ENCODE measurements around the gene LEAP2.

Gene LEAP2

DNA sequence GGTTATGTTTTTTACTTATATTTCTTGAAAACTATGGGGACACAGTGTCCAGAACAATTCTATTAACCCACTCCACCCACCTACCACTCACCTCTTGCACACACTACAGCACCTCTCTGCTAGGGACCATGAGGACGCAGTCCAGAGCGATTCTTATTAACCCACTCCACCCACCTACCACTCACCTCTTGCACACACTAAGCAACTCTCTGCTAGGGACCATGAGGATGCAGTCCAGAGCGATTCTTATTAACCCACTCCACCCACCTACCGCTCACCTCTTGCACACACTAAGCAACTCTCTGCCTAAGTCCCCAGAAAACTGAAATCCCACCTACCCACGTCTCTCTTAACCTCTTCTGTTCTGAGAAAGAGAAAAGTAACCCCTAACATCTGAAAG is 40.9 kb upstream of the LEAP2 start:
- no peaks in the 10 kb centered on the region for H3K27me3 ChIP-seq (ENCODE audit: control insufficient read depth, insufficient read depth, low read length)
- no peak overlapping the region for H3K27ac ChIP-seq (ENCODE audit: low read depth, low read length)
- no peaks in the 10 kb centered on the region for H3K4me1 ChIP-seq (ENCODE audit: control insufficient read depth, insufficient read depth, low read length)
- H3K9ac ChIP-seq (ENCODE audit: low read length), result no peak overlapping the region
- H3K4me3 ChIP-seq (ENCODE audit: low read length), result no peak overlapping the region
- H3K36me3 ChIP-seq (ENCODE audit: control insufficient read depth, insufficient read depth, low read length), result no peaks in the 10 kb centered on the region

DNA sequence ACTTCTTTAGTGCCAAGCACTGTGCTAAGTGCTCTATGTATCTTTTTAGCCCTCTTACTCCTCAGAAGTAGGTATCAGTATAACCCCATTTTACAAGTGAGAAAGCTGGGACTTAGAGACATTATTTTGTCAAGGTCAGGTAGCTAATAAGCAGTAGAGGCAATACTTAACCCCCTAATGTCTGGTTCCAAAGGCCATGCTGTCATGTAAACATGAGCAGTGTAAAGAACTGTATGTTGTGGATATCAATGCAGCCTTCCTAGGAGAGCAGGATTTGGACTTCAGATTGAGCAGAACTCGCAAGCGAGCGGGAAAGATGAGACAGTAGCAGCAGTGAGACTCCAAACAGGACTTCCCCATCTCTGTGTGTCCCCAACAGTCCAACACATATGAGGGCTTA is 39.4 kb upstream of the LEAP2 start:
- no peaks in the 10 kb centered on the region for H3K36me3 ChIP-seq (ENCODE audit: control insufficient read depth, insufficient read depth, low read length)
- no peak overlapping the region for H3K9ac ChIP-seq (ENCODE audit: low read length)
- no peak overlapping the region for H3K4me3 ChIP-seq (ENCODE audit: low read length)
- H3K27me3 ChIP-seq (ENCODE audit: control insufficient read depth, insufficient read depth, low read length), result no peaks in the 10 kb centered on the region
- no peak overlapping the region for H3K27ac ChIP-seq (ENCODE audit: low read depth, low read length)
- H3K4me1 ChIP-seq (ENCODE audit: control insufficient read depth, insufficient read depth, low read length), result no peaks in the 10 kb centered on the region

DNA sequence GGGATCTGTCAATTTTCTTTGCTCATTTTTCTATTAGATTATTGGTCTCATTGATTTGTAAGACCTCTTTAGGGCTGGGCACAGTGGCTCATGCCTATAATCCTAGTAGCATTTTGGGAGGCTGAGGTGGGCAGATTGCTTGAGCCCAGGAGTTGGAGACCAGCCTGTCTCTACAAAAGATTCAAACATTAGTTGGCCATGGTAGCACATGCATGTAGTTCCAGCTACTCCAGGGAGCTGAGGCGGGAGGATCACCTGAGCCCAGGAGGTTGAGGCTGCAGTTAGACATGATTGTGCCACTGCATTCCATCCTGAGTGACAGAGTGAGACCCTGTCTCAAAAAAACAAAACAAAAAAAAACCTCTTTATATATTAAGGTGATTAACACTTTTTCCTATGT is 36.6 kb upstream of the LEAP2 start:
- no peak overlapping the region for H3K9ac ChIP-seq (ENCODE audit: low read length)
- H3K27ac ChIP-seq (ENCODE audit: low read depth, low read length), result no peak overlapping the region
- H3K27me3 ChIP-seq (ENCODE audit: control insufficient read depth, insufficient read depth, low read length), result no peaks in the 10 kb centered on the region
- H3K4me3 ChIP-seq (ENCODE audit: low read length), result no peak overlapping the region
- no peaks in the 10 kb centered on the region for H3K36me3 ChIP-seq (ENCODE audit: control insufficient read depth, insufficient read depth, low read length)
- no peaks in the 10 kb centered on the region for H3K4me1 ChIP-seq (ENCODE audit: control insufficient read depth, insufficient read depth, low read length)

DNA sequence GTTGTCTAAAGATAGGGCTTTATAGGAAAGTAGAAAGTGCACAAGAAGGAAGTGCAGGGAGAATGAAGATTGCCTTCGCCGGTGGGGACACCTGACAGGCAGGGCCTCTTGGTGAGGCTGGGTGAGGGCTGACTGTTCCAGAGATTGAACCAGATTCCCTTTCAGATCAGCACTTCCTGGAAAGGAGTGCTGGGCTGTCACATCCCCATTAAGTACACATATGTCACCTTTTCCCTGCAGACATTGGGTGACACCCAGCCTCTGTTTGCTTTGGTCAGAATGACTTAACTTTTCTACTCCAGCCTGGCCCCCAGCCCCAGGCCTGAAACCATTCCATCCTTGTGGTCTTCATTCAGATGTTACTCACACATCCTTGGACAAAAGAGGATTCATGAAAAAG is 35.6 kb upstream of the LEAP2 start:
- Histone ChIP-seq H3K4me1 (ENCODE audit: control insufficient read depth, insufficient read depth, low read length) (no peaks in the 10 kb centered on the region), H3K4me3 (ENCODE audit: low read length) (no peak overlapping the region), H3K9ac (ENCODE audit: low read length) (no peak overlapping the region), H3K27me3 (ENCODE audit: control insufficient read depth, insufficient read depth, low read length) (no peaks in the 10 kb centered on the region), H3K36me3 (ENCODE audit: control insufficient read depth, insufficient read depth, low read length) (no peaks in the 10 kb centered on the region), H3K27ac (ENCODE audit: low read depth, low read length) (no peak overlapping the region)

DNA sequence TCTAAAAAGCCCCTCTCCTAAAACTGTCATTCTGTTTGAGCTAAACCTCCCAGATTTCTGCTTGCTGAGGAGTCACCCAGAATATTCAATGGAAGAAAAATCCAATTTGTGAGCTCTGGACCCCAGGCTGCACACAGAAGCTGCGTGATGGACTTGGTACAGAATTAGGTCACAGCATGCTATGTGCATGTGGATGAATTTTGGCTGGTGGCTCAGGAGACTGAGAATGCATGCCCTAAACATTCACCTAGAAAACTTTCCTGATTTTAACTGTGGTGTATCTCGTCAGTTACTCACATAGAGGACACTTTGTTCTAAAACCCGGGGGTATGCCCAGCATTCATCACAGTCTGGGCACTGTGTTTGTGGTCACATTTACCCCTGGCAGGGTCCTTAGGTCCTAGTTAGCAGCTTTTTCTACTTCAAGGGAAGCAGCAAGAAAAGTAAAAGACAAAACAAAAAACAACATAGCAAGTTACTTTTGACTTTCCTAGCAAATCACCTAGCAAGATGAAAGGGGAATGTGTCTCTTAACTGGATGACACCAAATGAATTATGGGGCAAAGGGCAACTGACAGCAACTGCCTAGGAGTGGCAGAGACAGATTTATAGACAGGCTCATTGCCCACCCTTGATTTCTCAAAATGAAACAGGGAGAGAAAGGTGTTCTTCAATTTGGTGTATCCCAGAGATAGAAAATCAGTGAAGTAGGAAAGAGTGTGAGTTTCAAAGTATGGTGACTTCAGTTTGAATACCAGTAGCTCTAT is 34.8 kb upstream of the LEAP2 start:
- H3K4me3 ChIP-seq (ENCODE audit: low read length), result no peak overlapping the region
- no peak overlapping the region for H3K9ac ChIP-seq (ENCODE audit: low read length)

DNA sequence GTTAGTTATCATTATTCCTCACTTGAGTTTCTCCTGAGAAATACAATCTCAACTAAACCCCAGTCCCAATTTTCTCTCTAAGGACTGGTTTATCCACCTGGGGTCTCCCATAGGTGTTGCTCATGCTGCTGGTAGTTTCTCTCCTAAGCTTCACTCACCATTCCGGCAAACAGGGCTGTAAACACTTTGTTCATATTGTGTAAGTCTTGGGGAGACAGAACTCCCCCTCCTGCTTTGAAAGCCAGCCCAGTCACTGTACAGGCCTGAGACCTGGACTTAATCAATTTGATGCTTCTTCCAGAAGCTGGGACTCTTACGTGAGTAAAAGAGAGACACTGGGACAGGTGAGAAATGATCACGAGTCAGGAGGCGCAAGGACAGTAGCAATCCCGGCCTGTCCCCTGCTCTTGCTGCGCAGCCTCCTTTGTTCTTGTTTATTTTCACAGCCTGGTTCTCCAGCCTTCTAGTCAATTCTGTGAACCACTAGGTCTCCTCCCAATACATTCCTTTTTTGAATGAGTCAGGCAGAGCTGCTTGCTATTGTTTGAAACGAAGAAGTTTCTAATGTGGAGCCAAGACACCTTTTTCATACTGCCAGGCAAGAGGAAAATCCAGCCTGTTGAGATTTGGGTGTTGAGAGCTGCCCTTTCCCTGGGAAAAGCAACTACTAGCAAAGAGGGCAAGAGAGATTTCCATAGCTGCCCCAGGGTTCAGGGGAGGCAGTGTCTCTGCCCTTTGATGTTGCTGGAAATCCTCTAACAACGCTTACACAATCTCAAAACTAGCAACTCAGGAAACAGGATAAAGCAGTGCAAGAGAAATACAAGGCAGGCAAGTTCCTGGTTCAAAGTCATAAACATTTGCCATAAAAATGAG is 33.8 kb upstream of the LEAP2 start:
- Histone ChIP-seq H3K36me3 (ENCODE audit: control insufficient read depth, insufficient read depth, low read length) (no peaks in the 10 kb centered on the region), H3K9ac (ENCODE audit: low read length) (no peak overlapping the region), H3K27me3 (ENCODE audit: control insufficient read depth, insufficient read depth, low read length) (no peaks in the 10 kb centered on the region), H3K4me1 (ENCODE audit: control insufficient read depth, insufficient read depth, low read length) (no peaks in the 10 kb centered on the region), H3K4me3 (ENCODE audit: low read length) (no peak overlapping the region), H3K27ac (ENCODE audit: low read depth, low read length) (no peak overlapping the region)

More for the DNA sequence above, 34.8 kb upstream of the LEAP2 start:
- H3K27ac ChIP-seq (ENCODE audit: low read depth, low read length), result no peak overlapping the region
- no peaks in the 10 kb centered on the region for H3K36me3 ChIP-seq (ENCODE audit: control insufficient read depth, insufficient read depth, low read length)
- H3K4me1 ChIP-seq (ENCODE audit: control insufficient read depth, insufficient read depth, low read length), result no peaks in the 10 kb centered on the region
- no peaks in the 10 kb centered on the region for H3K27me3 ChIP-seq (ENCODE audit: control insufficient read depth, insufficient read depth, low read length)

DNA sequence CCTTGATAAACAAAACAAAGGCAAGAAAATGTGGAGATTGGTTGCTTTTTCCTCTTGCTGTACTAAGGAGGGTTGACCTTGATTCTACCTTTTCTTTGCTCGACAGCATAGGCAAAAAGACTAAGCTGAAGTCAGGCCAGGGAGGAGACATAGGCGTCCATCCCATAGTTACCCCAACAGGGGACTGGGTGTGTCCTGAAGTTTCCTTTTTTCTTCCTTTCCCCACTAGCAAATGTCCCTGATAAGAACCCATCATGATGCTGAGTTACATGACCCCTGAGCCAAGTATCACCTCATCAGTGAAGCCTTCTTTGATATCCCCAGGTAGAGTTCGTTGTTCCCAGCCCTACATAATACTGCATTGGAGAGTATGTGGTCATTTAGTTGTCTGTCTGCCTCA is 33.2 kb upstream of the LEAP2 start:
- no peaks in the 10 kb centered on the region for H3K27me3 ChIP-seq (ENCODE audit: control insufficient read depth, insufficient read depth, low read length)
- H3K27ac ChIP-seq (ENCODE audit: low read depth, low read length), result no peak overlapping the region
- H3K4me3 ChIP-seq (ENCODE audit: low read length), result no peak overlapping the region
- no peak overlapping the region for H3K9ac ChIP-seq (ENCODE audit: low read length)
- H3K4me1 ChIP-seq (ENCODE audit: control insufficient read depth, insufficient read depth, low read length), result no peaks in the 10 kb centered on the region
- H3K36me3 ChIP-seq (ENCODE audit: control insufficient read depth, insufficient read depth, low read length), result no peaks in the 10 kb centered on the region

DNA sequence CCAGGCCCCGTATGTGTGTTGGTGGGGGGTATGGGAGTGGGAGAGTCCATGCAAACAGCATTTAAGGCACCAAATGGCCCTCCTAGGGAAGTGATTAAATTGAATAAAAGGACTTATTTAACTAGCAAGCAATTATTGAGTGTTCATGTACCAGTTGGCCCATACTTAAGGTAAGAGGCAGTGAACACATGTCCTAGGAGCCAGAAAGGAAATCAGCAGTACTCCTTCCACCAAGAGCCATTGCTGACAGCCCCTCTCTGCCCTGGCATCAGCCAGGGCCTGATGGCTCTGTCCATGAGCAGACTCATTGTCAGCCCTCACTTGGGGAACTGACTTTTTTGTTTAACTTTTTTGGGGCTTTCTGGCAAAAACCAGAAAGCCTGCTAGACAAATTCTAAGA is 32.6 kb upstream of the LEAP2 start:
- Histone ChIP-seq H3K36me3 (ENCODE audit: control insufficient read depth, insufficient read depth, low read length) (no peaks in the 10 kb centered on the region), H3K4me3 (ENCODE audit: low read length) (no peak overlapping the region), H3K4me1 (ENCODE audit: control insufficient read depth, insufficient read depth, low read length) (no peaks in the 10 kb centered on the region), H3K27me3 (ENCODE audit: control insufficient read depth, insufficient read depth, low read length) (no peaks in the 10 kb centered on the region), H3K27ac (ENCODE audit: low read depth, low read length) (no peak overlapping the region), H3K9ac (ENCODE audit: low read length) (no peak overlapping the region)

DNA sequence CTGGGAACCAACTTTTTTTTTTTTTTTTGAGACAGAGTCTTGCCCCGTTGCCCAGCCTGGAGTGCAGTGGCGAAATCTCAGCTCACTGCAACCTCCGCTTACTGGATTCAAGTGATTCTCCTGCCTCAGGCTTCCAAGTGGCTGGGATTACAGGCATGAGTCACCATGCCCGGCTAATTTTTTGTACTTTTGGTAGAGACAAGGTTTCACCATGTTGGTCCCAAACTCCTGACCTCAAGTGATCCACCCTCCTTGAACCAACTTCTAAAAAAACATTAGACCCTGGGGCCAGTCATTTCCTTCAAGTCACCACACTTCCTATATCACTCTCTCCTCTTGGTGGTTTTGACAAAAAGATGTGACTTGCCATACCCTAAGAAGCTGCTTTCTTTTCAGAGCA is 32.2 kb upstream of the LEAP2 start:
- H3K4me1 ChIP-seq (ENCODE audit: control insufficient read depth, insufficient read depth, low read length), result no peaks in the 10 kb centered on the region
- H3K9ac ChIP-seq (ENCODE audit: low read length), result no peak overlapping the region
- no peak overlapping the region for H3K4me3 ChIP-seq (ENCODE audit: low read length)
- H3K27me3 ChIP-seq (ENCODE audit: control insufficient read depth, insufficient read depth, low read length), result no peaks in the 10 kb centered on the region
- H3K27ac ChIP-seq (ENCODE audit: low read depth, low read length), result no peak overlapping the region
- no peaks in the 10 kb centered on the region for H3K36me3 ChIP-seq (ENCODE audit: control insufficient read depth, insufficient read depth, low read length)

DNA sequence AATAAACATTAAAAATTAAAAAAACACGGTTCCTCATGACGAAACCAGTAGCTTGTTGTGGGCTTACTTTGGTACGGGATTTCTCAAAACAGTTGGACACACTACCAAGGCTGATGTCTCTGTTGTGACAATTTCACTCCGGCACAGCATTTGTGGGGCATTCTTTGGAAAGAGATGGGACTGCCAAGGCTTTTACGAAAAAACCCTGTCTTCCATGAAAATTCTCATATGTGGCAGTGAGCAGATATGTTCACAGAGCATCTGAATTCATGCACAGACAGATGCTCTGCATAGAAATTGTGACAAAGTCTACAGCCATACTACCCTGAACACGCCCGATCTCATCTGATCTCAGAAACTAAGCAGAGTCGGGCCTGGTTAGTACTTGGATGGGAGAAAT is 25.2 kb upstream of the LEAP2 start:
- Histone ChIP-seq H3K27me3 (ENCODE audit: control insufficient read depth, insufficient read depth, low read length) (no peaks in the 10 kb centered on the region), H3K4me3 (ENCODE audit: low read length) (no peak overlapping the region), H3K27ac (ENCODE audit: low read depth, low read length) (no peak overlapping the region), H3K36me3 (ENCODE audit: control insufficient read depth, insufficient read depth, low read length) (no peaks in the 10 kb centered on the region), H3K9ac (ENCODE audit: low read length) (no peak overlapping the region), H3K4me1 (ENCODE audit: control insufficient read depth, insufficient read depth, low read length) (no peaks in the 10 kb centered on the region)

DNA sequence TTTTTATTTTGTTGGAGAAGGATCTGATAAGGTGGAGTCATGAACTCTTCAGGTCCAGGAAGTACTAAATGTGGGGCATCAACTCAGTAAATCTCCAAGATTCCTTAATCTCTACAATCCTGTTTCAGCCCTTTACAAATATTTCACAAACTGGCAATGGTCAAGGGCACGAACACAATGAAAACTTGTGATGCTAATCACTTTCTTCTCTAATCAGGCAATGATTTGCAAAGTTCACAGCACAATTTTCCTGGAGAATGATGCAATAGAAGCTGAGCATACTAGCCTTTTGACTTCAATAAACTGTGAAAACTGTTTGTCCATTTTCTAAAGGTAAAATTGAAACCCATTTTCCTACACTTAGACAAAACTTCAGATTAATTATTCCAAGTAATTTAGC is 24.1 kb upstream of the LEAP2 start:
- H3K4me3 ChIP-seq (ENCODE audit: low read length), result no peak overlapping the region
- H3K36me3 ChIP-seq (ENCODE audit: control insufficient read depth, insufficient read depth, low read length), result no peaks in the 10 kb centered on the region
- H3K9ac ChIP-seq (ENCODE audit: low read length), result no peak overlapping the region
- H3K27me3 ChIP-seq (ENCODE audit: control insufficient read depth, insufficient read depth, low read length), result no peaks in the 10 kb centered on the region
- H3K27ac ChIP-seq (ENCODE audit: low read depth, low read length), result no peak overlapping the region
- no peaks in the 10 kb centered on the region for H3K4me1 ChIP-seq (ENCODE audit: control insufficient read depth, insufficient read depth, low read length)

DNA sequence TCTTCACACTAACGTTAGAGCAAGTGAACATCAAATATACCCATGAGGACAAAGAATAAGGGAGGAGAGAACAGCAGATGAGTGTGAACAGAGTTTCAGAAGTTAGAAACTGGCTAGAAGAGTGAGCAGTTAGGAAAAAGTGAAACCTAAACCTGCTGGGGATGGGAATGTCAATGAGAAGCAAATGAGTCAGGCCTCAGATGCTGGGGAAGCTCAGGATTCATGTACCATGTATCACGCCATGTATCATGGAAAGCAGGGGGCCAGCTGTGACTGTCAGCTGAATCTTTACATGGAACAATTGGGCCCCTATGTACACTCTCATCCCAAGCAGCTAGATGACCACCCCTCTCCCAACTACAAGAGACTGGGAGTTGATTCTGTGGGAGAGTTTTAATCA is 23.4 kb upstream of the LEAP2 start:
- Histone ChIP-seq H3K9ac (ENCODE audit: low read length) (no peak overlapping the region), H3K27ac (ENCODE audit: low read depth, low read length) (no peak overlapping the region), H3K36me3 (ENCODE audit: control insufficient read depth, insufficient read depth, low read length) (no peaks in the 10 kb centered on the region), H3K27me3 (ENCODE audit: control insufficient read depth, insufficient read depth, low read length) (no peaks in the 10 kb centered on the region), H3K4me3 (ENCODE audit: low read length) (no peak overlapping the region), H3K4me1 (ENCODE audit: control insufficient read depth, insufficient read depth, low read length) (no peaks in the 10 kb centered on the region)

DNA sequence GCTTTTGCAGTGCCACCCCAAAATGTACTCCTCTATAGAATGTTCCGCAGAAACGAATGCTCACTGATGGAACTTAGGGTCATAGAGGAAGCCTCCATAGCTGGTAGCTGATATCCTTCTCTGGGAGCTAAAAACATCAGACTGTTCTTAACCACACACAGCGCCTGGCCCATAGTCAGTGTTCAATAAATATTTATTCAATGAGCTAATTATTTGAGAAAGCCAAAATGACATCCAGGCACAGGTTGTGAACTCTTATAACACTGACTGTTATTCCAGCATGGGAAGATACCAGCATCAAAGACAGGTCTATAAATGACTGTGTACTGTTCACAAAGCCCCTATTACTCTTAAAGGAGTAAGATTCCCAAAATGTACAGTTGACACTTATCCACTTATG is 20.1 kb upstream of the LEAP2 start:
- no peak overlapping the region for H3K27ac ChIP-seq (ENCODE audit: low read depth, low read length)
- no peak overlapping the region for H3K9ac ChIP-seq (ENCODE audit: low read length)
- no peak overlapping the region for H3K4me3 ChIP-seq (ENCODE audit: low read length)
- no peaks in the 10 kb centered on the region for H3K36me3 ChIP-seq (ENCODE audit: control insufficient read depth, insufficient read depth, low read length)
- H3K4me1 ChIP-seq (ENCODE audit: control insufficient read depth, insufficient read depth, low read length), result no peaks in the 10 kb centered on the region
- H3K27me3 ChIP-seq (ENCODE audit: control insufficient read depth, insufficient read depth, low read length), result no peaks in the 10 kb centered on the region
